ENCODE measurements around the gene CDH11.

The CDH11 gene

GRCh38 chr16:65121870-65122723 is at the start of gene CDH11:
Gene CDH11, minus strand, starts transcription at chr16:65122063. Its CDS starts 117,194 bp downstream, at chr16:65004869.
- DNase-seq, result no peak

- no peak for DNase-seq
Measured at GRCh38 chr16:65154321-65154720, 32.5 kb upstream of the CDH11 start.

GRCh38 chr16:65153365-65154105 is 31.7 kb upstream of the CDH11 start:
- DNase-seq, result no peak

- DNase-seq, result no peak
Measured at GRCh38 chr16:65148804-65149203, 26.9 kb upstream of the CDH11 start.

- no peak for DNase-seq
Measured at GRCh38 chr16:65142276-65142675, 20.4 kb upstream of the CDH11 start.

GRCh38 chr16:65136681-65137080 is 14.8 kb upstream of the CDH11 start:
- no peak for DNase-seq

GRCh38 chr16:65126845-65127624 is 5.2 kb upstream of the CDH11 start:
- no peak for DNase-seq

GRCh38 chr16:65125871-65126270 is 4.0 kb upstream of the CDH11 start:
- DNase-seq, result no peak

GRCh38 chr16:65125322-65125721 is 3.5 kb upstream of the CDH11 start:
- DNase-seq, result no peak

GRCh38 chr16:65124596-65124995 is 2.7 kb upstream of the CDH11 start:
- no peak for DNase-seq

- no peak for DNase-seq
Measured at GRCh38 chr16:65124212-65124548, 2.3 kb upstream of the CDH11 start.

GRCh38 chr16:65123396-65124211 is 1.7 kb upstream of the CDH11 start:
- DNase-seq, result no peak

GRCh38 chr16:65122724-65123395 is 997 bp upstream of the CDH11 start:
- DNase-seq, result no peak

GRCh38 chr16:65120831-65121721 is 787 bp downstream of the CDH11 start:
- no peak for DNase-seq

- DNase-seq, result no peak
Measured at GRCh38 chr16:65120461-65120830, 1.4 kb downstream of the CDH11 start.

GRCh38 chr16:65119901-65120401 is 1.9 kb downstream of the CDH11 start:
- no peak for DNase-seq

- DNase-seq, result no peak
Measured at GRCh38 chr16:65119435-65119834, 2.4 kb downstream of the CDH11 start.

GRCh38 chr16:65118871-65119270 is 3.0 kb downstream of the CDH11 start:
- DNase-seq, result no peak

- DNase-seq, result peak; percentile 7 to 26
Measured at GRCh38 chr16:65117811-65118448, 3.9 kb downstream of the CDH11 start.

GRCh38 chr16:65116818-65117430 is 4.9 kb downstream of the CDH11 start:
- no peak for DNase-seq
